A549 treated with Hydrocortisone at 1 μM for 4 hours (cell line): ENCODE results near the gene CELA2A. TPM values are rescaled to one million over a fixed set of nuclear protein-coding genes. Genes with fewer than 3 reads are reported as not detected.

Source experiments
- total RNA-seq: library from RNA; stranded (reverse); fragments of 200-300 nt; extraction: Qiagen RNA extraction; gene quantifications from 5 replicates; pipeline ENCODE4 v1.2.3, GENCODE V29; 2022

Gene CELA2A
- total RNA-seq, result not detected in 5 replicates

DNA sequence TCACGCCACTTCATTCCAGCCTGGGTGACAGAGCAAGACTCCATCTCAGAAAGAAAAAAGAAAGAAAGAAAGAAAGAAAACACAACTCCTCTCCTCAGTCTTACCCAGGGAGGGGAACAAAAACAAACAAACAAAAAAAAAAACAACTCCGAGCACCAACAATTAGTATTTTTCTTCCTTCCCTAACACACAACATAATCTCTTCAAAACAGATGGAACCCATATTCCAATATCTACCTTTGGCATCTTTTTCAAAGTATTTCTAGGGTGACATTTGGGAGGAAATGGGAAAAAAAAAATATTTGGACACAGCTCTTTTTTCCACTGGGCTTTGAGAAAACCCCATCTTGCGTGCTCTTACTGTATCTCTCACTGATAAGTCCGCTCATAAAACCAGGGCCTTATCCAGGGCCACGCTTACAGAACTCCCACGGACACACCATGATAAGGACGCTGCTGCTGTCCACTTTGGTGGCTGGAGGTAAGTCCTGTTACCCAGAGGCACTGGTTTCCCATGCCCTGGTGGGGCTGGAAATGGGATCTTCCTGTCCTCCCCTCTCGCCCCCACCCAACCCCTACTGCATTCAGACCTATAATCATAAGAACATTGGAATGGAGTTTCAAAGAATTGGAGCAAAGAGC is at the start of gene CELA2A:
TSS of gene CELA2A (plus strand) at position 420 of the 642 bp plus-strand sequence. CDS start at position 442, 22 bp downstream.

DNA sequence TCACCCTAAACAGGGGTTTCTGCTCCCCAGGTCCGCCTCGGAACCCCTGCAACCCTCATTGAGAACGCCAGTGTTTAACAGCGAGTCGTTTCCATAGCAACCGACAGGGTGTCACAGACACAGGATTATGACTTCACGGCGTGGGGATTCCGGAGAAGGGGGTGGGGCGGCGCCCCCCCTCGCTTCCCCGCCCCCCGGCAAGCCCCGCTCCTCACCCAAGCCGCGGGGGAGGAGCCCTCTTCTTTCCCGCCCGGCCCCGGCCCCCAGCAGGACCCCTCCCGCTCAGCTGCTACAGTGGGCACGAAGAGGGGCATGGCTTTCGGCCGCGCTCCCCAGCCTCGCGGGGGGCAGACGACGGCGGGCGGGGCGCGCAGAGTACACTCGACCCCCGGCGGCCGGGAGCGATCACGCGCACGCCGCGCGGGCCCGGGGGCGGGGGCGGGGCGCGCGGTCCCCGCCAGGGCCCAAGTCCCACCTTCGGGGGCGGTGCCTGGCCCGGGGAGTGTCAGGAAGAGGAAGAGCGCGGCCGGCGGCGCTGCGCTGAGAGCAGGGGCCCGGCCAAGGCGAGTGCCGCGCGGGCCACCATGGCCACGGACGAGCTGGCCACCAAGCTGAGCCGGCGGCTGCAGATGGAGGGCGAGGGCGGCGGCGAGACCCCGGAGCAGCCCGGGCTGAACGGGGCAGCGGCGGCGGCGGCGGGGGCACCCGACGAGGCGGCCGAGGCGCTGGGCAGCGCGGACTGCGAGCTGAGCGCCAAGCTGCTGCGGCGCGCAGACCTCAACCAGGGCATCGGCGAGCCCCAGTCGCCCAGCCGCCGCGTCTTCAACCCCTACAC is 46.9 kb upstream of the CELA2A start, which contains the start of gene EFHD2:
TSS of gene EFHD2 (plus strand) at position 501 of the 835 bp plus-strand sequence. CDS start at position 585, 84 bp downstream.

DNA sequence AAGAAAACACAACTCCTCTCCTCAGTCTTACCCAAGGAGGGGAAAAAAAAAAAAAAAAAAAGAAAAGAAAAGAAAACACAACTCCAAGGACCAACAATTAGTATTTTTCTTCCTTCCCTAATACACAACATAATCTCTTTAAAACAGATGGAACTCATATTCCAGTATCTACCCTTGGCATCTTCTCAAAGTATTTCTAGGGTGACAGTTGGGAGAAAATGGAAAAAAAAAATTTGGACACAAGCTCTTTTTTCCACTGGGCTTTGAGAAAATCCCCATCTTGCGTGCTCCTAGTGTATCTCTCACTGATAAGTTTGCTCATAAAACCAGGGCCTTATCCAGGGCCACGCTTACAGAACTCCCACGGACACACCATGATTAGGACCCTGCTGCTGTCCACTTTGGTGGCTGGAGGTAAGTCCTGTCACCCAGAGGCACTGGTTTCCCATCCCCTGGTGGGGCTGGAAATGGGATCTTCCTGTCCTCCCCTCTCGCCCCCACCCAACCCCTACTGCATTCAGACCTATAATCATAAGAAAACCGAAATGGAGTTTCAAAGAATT is 19.3 kb downstream of the CELA2A start, which contains the start of gene CELA2B:
TSS of gene CELA2B (plus strand) at position 353 of the 563 bp plus-strand sequence. CDS start at position 375, 22 bp downstream.

Other genes with a start within 250 kb of the CELA2A start
- gene FHAD1, start 209.5 kb upstream of the CELA2A start, total RNA-seq, result 0.42 to 0.68 TPM (median 0.60 TPM) in 5 replicates
- 235 to 292 TPM (median 265 TPM) in 5 replicates for gene EFHD2, start 46.8 kb upstream of the CELA2A start, total RNA-seq
- gene CTRC, start 18.3 kb upstream of the CELA2A start, total RNA-seq, result 0.84 to 2.3 TPM (median 1.4 TPM) in 5 replicates
- gene CELA2B, start 19.4 kb downstream of the CELA2A start, total RNA-seq, result 0.14 TPM in 1 of 5 replicates, not detected in the others
- 5.3 to 6.1 TPM (median 5.6 TPM) in 5 replicates for gene CASP9, start 67.5 kb downstream of the CELA2A start, total RNA-seq
- 4.3 to 5.3 TPM (median 4.4 TPM) in 5 replicates for gene DNAJC16, start 70.1 kb downstream of the CELA2A start, total RNA-seq
- gene AGMAT, start 128.3 kb downstream of the CELA2A start, total RNA-seq, result 6.1 to 7.4 TPM (median 7.3 TPM) in 5 replicates
- gene DDI2, start 160.7 kb downstream of the CELA2A start, total RNA-seq, result 6.0 to 9.3 TPM (median 8.4 TPM) in 5 replicates
- gene PLEKHM2, start 227.6 kb downstream of the CELA2A start, total RNA-seq, result 23.0 to 26.5 TPM (median 24.1 TPM) in 5 replicates